K562 (cell line): Measurements from ENCODE around the gene CHD5.

ENCODE experiments used
- EP300 ChIP-seq: IDR thresholded peaks from 2 replicates; pipeline ENCODE4 v1.6.1; 2012; ENCODE audit warnings: low read length, improper control_type of control experiment
- IRF2 ChIP-seq: sonication (generic); formaldehyde crosslinking; IDR thresholded peaks from 2 replicates; pipeline ENCODE4 v1.8.1; 2022; ENCODE audit warnings: mild to moderate bottlenecking, missing genetic modification reagents
- KDM4B ChIP-seq, 2 experiments: fragments of 450-650 bp in 1 of 2; sonication (generic) in 1 of 2; IDR thresholded peaks; 2 replicates each; pipeline ENCODE4 v1.6.1; 2016 to 2017; ENCODE audit warnings: borderline replicate concordance in 2 of 2, antibody characterized with exemption in 1 of 2, low read depth in 1 of 2, mild to moderate bottlenecking in 1 of 2
- MXI1 ChIP-seq: IDR thresholded peaks from 2 replicates; pipeline ENCODE4 v1.6.1; 2011; ENCODE audit warnings: low read depth, mild to moderate bottlenecking, improper control_type of control experiment, low read length
- U2AF2 ChIP-seq: fragments of 200-400 bp; formaldehyde crosslinking; optimal IDR thresholded peaks from 2 replicates; pipeline ENCODE3; 2017; ENCODE audit warnings: low read depth, mild to moderate bottlenecking, low read length

- TF ChIP-seq KDM4B (IDR thresholded peaks at IDR 0.05; ENCODE audit: borderline replicate concordance in 2 of 2, low read depth in 1 of 2) = no peak
- TF ChIP-seq U2AF2 = no peak
- TF ChIP-seq IRF2 (CRISPR knock-in tag) = no peak
- no peak for TF ChIP-seq MXI1
- no peak for TF ChIP-seq EP300
Observed at GRCh38 chr1:6172549-6172948, 7.6 kb downstream of the CHD5 start.
